Measurements from ENCODE around the gene ZSCAN9.

Gene ZSCAN9

DNA sequence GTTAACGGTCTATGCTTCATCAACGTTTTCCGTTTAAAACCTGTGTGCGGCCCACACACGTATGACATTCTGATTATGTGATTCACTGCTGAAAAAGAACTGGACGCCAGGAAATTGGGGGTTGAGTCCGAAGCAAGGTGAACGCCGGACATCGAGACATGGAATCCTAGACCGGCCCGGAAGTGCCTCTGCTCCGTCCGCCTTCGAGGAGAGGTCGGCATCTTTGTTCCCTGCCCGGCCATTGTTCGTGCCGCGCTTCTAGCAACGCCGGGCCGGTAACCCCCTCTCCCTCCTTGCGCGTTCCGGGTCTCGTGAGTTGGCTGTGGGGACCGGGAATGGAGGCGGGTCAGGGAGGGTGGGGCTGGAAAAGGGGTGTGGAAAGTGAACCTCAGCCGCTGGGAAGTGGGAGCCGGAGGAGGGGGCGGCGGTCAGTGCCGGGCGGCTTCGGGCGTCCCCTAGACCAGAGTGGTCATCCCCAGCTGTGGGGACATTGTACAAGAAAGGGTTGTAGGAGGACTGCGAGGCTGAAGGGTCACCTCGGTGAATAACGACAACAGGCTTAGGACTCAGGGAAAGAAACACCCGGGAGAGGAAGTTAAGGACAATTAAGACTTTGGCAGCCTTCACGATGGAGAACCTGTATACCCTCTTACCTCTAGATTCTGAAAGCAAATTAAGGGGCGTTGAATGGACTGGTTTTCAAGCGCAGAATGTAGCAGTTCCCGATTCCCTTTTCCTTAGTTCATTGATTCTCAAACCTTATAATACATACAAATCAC lies at the start of gene ZSCAN9:
Gene ZSCAN9, plus strand, starts transcription at position 220 of the 779 bp plus-strand sequence. CDS start 1,810 bp downstream, outside the sequence.
- DNase-seq: peak in 1 of 2 donors; percentile 21

DNA sequence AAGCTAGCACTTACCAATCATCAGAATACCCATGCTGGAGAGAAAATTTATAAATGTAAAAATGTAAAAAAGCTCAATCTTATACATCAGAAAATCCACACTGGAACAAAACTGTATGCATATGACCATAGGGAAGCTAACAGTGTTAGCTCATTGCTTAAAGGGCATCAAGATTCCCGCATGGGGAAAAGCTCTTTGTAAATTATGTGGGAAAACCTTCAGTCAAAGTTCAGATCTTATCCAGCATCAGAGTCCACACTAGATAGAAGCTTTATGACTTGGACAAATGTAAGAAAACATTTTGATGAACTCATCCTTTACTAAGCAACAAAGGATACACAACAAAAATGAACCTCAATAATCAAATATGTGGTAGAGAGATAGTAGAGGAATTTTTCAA lies 48.7 kb upstream of the ZSCAN9 start:
- no peak for DNase-seq

DNA sequence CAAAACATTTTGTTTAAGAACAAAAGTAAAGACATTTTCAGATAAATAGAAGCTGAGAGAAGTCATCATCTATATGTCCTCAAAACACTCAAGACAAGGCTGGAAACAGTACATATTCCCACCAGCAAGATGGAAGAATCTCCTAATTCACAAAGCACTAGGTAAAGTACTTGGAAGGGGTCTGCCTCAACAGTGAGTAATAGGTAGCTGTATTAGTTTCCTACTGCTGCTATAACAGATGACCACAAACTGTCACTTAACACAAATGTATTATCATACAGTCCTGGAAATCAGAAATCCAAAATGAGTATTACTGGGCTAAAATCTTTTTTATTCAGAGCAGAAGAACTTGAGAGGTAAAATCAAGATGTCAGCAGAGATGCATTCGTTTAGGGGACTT lies 42.8 kb upstream of the ZSCAN9 start:
- DNase-seq: no peak

DNA sequence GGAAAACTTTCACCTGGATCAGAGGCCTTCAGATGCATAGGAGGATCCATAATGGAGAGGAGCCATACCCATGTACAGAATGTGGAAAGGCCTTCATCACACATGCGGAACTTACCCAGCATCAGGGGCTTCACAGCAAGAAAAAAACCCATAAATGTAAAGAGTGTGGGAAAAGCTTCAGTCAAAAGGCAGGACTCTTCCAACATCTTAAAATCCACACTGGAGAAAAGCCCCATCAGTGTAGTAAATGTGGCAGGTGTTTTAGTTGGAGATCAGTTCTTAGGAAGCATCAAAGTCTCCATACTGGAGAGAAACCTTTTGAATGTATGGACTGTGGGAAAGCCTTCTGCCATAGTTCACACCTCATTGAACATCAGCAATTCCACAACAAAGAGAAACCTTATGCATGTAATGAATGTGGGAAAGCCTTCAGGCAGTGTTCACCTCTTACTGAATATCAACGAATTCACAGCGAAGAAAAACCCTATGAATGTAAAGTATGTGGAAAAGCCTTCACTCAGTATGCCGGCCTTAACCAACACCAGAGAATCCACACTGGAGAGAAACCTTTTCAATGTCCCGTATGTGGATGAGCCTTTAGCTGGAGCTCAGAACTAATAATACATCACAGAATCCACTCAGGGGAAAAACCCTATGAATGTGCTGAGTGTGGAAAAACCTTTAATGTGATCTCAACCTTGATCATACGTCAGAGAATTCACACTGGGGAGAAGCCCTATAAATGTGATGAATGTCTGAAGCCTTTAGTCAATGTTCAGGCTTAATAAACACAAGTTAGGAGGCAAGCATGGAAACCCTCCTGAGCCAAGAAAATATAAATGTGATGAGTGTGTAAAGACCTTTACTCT lies 36.7 kb upstream of the ZSCAN9 start:
- DNase-seq: no peak

DNA sequence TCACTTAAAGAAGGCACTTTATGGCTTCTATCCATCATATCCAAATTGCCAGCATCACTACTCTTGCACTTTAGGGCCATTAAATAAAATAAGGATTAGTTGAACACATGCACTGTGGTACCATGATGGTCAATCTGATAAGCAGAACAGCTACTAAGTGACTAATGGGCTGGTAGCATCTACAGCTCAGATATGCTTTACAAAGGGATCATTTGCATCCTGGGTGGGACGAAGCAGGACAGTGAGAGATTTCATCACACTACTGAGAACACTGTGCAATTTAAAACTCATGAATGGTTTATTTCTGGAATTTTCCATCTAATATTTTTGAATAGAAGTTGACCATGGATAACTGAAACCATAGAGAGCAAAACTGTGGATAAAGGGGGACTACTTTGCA lies 25.1 kb upstream of the ZSCAN9 start:
- no peak for DNase-seq

DNA sequence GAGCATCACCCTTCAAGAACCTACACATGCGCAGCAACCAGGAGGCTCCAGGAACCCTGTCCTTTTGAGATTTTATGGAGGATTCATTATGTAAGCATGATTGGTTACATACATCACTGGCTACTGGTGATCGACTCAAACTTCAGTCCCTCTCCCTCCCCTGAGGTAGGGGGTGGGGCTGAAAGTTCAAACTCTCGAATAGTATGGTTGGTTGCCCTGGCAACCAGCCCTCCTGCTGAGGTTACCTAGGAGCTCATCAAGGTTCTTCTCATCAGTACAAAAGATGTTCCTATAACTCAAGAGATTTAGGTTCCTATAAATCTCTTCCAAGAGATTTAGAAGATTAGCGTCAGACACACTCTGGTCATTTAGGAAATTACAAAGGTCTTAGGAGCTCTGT lies 21.9 kb upstream of the ZSCAN9 start:
- no peak for DNase-seq

DNA sequence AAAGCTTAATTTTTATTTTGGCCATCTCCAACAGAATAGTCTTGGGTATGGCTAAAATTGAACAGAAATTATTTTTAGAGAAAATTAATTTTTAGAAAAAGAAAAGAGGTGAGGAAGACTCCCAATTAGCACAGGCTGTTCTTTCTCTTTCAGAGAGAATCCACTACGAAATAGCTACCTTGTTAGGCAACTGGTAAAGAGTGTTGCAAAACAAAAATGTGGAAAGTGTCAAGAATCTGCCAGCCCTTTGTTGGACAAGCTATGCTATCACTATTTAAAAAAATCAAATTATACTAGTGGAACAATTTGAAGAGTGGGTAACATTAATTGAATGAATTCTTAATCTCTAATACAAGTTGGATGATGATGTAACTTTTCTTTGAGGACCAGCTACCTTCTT lies 19.2 kb upstream of the ZSCAN9 start:
- DNase-seq: no peak

DNA sequence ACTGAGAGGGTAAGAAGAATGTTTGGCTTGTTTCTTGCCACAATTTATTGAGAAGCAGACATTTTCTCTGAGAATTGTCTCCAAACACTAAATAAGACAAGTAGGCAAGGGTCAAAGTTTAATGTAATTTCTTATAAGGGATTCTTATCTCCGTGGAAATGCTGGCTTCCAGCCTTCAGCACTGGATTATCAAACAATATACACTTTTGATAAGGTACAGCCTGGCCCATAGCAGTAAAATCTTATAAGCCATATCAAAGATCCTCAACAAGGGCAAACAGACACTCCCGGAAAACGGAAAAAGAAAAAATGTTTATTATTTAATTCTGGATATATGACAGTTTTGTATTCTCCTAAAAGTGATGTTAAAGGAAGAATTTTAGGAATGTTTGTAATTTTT lies 18.5 kb upstream of the ZSCAN9 start:
- DNase-seq: no peak

DNA sequence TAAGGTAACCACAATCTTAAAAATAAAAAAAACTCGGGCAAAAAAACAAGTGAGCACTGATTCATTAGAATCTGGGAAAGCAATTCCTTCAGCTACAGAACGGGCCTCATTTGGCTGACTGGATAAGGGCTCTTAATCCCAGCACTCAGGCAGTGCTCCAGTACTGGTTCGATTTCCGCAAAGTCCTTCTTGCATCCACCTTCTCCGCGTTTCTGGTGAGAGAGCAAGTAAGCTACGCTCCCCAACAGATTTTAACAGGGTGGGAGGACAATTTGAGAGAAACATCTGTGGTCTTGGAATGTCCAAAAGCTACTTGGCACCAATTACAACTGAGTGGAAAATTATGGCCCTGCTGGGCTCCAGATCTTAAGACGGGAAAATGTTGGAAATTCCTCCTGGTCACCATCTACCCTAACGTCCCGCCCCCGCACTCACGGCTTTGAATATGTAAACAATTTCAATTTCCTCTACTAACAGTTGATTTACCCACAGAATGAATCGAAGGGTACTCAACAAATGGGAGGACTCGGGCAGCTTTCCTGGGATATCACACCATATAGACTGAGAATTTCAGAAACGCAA lies 18.1 kb upstream of the ZSCAN9 start:
- no peak for DNase-seq

DNA sequence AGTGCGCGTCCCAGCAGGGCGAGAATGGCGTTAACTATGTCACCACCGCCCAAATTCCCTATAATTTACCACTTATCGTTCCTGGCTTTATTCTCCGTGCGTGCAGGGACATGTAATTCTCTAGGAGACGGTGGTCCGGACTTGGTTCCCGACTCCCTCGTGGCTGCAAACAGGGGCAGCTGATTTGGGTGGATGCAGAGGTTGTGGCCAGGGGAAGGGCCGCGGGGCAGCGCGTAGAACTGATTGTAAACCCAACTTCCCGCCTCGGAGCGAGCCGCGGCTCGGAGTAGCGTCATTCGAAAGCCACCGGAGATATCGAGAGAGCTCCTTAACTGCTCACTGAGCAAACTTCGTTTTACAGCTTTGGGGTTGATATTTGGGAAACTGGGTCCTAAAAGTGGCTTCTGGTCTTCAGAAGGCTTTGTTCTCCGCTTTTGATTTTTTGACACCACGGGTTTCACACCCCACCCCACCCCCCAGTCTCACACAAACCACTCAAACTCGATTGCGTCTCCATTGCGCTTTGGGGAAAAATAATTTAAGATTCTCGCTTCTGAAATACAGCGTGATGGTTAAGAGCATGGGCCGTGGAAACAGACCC lies 17.5 kb upstream of the ZSCAN9 start:
- no peak for DNase-seq

DNA sequence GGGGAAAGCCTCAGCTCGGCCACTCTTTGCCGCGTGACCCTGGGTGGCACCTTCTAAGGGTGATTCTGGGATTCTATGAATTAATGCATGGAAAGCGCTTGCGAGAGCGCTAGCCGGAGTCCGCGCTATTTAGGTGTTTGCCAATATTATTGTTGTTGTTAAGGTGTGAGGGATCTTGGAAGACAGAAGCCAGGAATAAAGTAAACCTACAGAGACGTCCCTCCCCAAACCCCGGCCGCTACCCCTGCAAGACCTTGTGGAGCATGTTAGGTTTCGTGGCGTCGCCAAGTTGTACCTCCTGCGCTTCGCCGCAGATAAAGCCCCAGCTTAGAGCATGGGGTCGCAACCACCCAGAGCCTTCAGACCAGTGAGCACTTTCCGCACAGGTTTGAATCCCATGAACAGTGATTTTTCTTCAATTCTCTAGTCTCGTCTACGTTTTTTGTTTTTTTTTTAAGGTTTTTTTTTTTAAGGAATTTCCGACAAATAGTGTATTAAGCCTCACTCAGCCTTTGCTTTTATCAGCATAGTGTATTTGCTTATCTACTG lies 16.9 kb upstream of the ZSCAN9 start:
- no peak for DNase-seq

DNA sequence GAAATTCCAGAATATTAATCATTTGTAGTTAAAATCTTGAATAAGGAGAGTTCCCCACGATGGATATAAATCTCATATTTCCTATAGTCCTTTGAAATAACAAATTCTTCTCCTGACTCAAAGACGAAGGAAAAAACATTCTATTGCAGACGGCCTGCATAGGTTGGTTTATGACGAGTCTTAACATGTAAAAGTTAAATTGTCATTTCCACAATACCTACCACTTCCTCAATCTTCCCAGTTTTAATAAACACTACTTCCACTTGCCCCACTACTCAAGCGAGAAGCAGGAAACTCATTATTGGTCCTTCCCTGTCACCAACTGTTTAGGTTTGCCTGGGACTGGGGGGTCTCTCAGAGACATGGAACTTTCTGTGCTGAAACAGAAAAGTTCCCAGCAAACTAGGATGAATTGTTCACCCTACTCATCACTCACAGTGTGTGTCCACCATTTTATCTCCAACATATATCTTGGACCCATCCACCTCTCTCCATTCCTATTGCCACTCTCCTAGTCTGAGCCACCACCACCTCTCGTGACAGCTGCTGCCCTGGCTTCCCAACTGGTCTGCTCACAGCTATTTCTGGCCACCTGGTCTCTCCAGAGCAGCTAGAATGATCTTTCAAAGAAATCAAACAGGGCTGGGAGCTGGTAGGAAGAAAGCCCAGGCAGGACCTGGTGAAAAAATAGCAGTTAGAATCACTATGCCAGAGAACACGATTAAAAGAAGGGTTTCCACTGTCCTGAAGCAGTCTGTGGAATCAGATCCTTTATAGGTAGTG lies 15.1 kb upstream of the ZSCAN9 start:
- no peak for DNase-seq

DNA sequence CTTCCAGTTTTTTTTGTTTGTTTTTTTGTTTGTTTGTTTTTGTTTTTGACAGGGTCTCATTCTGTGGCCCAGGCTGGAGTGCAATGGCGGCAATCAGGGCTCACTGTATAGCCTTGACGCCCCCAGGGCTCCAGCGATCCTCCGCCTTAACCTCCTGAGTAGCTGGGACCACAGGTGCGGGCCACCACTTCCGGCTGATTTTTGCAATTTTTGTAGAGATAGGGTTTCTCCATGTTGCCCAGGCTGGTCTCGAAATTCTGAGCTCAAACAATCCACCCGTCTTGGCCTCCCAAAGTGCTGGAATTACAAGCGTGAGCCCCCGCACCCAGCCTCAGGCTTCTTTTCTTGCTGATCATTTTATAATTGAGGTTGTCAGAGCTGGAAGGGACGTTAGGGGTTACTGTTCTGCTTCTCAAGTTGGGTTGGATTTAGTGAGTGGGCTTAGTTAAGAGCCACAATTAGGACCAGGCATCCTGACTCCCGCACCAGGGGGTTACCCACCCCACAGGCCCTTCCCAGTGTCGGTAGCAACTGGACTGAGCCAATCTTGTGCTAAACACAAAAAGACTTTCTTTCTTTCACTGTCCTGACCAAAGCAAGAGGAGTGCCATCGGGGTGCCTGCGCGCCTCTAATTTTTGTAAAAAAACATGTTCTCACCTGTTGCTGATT lies 13.1 kb upstream of the ZSCAN9 start:
- no peak for DNase-seq

DNA sequence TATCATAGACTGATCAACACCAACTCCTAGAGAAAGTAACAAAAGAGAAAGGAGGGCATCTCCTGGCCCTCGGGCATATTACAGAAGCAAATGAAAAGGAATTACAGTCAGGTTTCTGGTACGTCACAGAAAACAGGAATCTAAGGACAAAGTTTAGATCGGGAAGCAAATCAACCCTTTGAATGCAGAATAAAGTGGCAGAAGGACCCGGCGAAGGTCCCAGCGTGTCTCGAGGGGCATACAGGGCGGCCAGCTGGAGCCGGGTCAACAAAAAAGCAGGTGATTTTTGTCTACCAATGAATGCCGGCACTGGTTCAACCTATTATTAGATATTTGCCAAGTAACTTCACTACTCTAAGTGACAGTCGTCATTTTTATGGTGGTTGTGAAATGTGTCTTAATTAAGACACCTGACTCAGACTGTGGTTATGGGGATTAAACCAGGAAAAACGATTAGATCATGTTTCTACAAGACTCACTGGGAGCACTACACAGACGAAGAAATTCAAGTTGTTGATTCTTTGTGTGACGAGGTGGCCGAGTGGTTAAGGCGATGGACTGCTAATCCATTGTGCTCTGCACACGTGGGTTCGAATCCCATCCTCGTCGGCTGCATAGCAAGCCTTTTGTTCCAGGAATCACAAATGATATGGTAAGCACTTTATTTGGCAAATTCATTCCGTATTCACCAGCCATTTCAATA lies 12.4 kb upstream of the ZSCAN9 start:
- no peak for DNase-seq

DNA sequence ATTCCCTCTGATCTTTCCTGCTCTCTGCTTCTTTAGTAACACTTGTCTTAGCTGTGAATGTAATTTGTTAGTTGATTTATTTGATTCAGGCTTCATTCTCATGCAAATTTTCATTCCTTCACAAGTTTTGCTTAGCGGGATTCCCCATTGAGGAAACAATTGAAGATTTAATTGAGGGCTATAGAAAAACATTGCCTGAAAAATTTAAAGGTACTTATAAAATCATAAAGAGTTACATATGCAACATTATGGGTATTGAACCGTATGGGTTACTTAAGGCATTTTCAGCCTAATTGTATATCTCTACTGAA lies 11.9 kb upstream of the ZSCAN9 start:
- no peak for DNase-seq

DNA sequence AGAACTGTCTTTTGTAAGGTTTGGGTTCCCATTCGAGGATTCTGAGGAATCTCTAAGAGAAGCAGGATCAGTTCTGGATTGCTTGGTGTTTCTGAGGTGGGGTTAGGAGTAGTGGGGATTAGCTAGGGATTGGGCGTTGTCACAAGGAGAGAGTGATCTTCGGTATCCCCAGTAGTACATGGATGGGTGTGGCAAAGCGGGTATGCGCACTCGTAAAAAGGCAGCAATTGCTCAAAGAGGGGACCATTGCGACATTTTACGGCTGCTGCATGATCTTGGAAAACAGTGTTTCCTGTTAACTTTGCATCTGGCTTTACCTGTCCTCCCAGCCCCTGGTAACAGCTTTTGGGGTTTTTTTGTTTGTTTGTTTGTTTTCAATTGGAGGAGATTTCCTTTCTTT lies 9.7 kb upstream of the ZSCAN9 start:
- no peak for DNase-seq

DNA sequence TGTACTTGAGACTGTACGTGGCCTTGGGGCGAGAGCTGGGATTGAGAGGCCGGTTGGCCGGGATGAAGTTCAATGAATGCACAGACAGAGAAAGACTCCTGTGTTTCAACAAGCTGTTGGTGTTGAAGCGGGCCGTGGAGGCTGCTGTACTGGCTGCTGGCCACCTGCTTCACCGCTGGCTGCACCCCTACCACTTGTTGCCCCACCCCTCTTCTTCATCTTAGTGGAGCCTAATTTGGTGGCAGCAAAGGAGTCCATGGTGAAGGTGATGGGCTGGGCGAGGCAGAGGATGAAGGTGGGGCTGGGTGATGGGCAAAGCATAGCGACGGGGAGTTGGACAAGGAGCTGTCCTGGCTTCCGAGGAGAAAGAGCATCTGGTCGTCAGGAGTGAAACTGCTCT lies 7.2 kb upstream of the ZSCAN9 start:
- DNase-seq: no peak

DNA sequence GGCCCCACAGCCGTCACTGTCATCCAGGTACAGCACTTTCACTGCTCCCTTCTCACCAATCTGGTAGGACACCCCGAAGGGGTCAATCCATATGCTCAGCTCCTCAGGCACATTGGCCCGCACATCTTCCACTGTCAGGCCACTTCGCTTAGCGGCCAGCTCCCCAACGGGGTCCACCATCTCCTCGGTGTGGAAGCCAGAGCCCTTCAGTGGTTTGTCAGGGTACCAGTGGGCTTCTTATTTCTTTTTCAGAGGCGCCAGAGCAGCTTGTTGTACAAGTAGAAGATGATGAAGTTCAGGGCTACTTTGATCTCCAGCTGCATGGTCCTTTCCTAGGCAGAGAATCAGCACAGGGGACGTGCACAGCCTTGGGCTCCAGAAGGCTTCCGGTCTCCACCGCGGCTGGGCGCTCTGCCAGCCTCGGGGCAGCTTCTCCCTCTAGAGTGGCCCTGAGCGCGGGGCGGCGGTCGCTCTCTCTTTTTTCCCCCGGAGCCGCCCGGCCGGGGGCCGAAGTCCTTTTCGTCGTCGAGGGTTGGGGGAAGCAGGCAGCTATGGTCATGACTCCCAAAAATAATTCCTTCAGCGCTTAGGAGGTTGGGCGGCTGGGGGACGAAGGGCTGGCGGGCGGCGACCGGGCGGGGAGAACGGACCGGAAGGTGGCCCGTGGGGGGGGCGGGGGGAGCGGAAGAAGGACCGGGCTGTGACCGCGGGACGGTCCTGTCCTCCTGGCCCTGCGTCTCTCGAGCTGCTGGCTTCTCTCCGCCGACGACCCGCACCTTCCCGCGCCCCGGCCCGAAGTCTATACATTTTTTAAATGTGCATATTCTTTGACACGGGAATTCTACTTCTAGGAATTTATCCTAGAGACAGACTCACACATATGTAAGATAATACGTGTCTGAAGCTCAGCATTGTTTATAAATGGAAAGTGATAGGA lies 6.5 kb upstream of the ZSCAN9 start:
- DNase-seq: no peak

DNA sequence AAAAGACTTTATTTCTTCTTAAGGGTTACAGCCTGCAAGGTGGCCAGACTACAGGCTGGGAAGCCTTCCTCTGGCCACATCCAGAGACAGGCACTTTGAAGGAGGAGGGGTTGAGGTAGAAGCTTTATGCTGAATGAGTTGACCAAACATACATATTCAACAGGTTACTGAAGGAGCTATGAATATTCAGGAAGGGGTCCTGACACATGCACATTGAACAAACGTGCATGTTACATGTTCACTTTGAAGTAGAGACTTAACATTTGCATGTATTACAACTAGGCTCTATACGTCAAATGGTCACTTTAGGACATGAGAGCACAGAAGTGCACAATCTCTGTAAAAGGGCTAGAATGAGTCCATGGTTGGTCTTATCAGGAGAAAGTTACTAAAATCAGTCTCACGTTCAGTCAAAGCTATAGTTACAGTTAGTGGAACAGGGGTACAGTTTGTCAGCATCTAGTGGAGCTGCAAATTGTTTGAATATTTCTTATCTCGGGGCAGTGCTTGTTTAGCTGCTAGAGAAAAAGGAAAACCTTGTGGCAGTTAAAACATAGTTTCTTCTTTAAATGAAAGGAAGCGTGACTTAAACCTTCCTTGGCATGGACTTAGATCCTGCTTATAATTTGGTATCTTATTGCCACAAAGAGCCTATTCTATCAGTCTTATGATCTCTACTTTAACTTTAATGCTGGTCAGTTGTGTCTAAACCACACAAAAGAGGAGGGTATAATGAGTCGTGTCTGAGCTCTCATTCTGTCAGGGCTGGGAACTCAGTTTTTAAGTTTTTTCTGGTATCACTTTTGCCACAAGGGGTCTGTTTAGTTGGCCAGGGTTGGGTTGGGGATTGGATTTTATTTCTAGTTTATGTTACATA lies 4.6 kb upstream of the ZSCAN9 start:
- no peak for DNase-seq

Data from activated CD4-positive, alpha-beta T cell treated with anti-CD3 and anti-CD28 coated beads for 4 hours (primary cell).